ENCODE results near the gene RELN. TPM values are rescaled to one million over a fixed set of nuclear protein-coding genes. Genes with fewer than 3 reads are reported as not detected.

RELN gene
- total RNA-seq, 1 experiment from 2014 or later, result 0.20 TPM

DNA sequence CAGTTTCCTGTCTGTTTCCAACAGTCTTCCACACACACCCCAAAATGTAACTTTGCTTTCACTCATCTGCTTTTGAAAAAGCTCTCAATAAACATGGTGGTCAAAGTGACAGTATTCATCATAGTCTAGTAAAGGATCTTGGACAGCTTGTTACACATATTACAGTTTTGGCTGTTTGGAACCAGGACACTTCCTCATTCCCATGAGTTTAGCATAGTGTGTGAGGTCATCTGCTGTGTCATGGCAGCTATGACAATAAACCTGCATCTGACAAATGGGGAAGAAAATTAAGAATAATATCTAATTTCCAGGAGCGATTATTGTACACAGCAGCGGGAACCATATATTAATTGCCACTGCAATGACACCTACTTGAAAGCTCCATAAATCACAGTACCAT lies 359.1 kb downstream of the RELN start:
- no TSS peak for BruUV-seq (replicated peaks)
- POLR2A ChIA-PET, result no interaction called here
- intact Hi-C loops (cut with micrococcal nuclease), result no loop called here
- Histone ChIP-seq H3K4me1 (ENCODE audit: control insufficient read depth in 1 of 2, insufficient read depth in 2 of 2, low read length in 2 of 2) (no peaks in the 10 kb centered on the region), H3K4me2 (ENCODE audit: low read length) (no peak overlapping the region), H3K36me3 (ENCODE audit: control insufficient read depth in 1 of 2, insufficient read depth in 2 of 2, low read length in 2 of 2) (no peaks in the 10 kb centered on the region), H3K9ac (ENCODE audit: low read length) (no peak overlapping the region), H3K27ac (ENCODE audit: low read depth, low read length) (no peak overlapping the region), H4K20me1 (ENCODE audit: insufficient read depth) (no peaks in the 10 kb centered on the region; the same call in 1 of the 2 replicates), H3K9me3 (ENCODE audit: control insufficient read depth in 1 of 2, insufficient read depth in 1 of 2, low read depth in 1 of 2, low read length in 2 of 2) (no peaks in the 10 kb centered on the region), H3K9me2 (ENCODE audit: insufficient read depth) (no peaks in the 10 kb centered on the region), H2AFZ (ENCODE audit: low read depth, low read length, poor library complexity, severe bottlenecking) (no peak overlapping the region), H3K27me3 (ENCODE audit: insufficient read depth, low read length) (peaks cover 26% of the 10 kb centered on the region), H3K79me2 (ENCODE audit: insufficient read depth, low read length) (no peaks in the 10 kb centered on the region), H3K4me3 (replicated peaks in 1 of 2; ENCODE audit: low read depth in 1 of 2, low read length in 2 of 2) (no peak overlapping the region)
- RAD21 ChIA-PET (ENCODE audit: low non-redundant PET in 1 of 2, low total read pairs in 2 of 2, uncharacterized antibody in 2 of 2, unreplicated experiment in 2 of 2), result no interaction called here
- no peak for TF ChIP-seq ZNF274 (IDR thresholded peaks at IDR 0.05; ENCODE audit: low read depth, low read length)
- TF ChIP-seq CEBPB (IDR thresholded peaks at IDR 0.05; ENCODE audit: low read depth), result no peak
- no peak for TF ChIP-seq MAX (IDR thresholded peaks at IDR 0.05)
- CTCF ChIA-PET, result no interaction called here
- no peak for DNase-seq (ENCODE audit: low read depth, low spot score)
- ATAC-seq, result no peak

DNA sequence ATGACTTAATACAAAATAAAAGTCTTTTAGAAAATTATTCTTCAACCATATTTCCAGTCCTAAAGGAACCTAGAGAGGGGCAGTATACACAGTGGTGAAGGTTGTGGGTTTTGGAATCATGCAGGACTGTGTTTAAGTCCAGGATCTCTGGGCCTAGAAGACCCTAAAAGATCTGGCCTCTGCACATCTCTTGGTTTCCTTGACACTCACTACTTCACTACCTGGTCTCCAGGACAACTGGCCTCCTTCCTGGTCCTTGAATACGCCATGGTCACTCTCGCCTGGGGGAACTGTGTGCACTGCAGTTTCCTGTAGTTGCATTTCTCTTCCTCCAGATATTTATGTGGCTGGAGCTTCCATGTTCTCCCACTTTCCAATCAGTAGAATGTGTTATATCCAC lies 360.7 kb downstream of the RELN start:
- no peaks in the 10 kb centered on the region; the same call in 1 of the 2 replicates for H4K20me1 ChIP-seq (ENCODE audit: insufficient read depth)
- RAD21 ChIA-PET (ENCODE audit: low non-redundant PET in 1 of 2, low total read pairs in 2 of 2, uncharacterized antibody in 2 of 2, unreplicated experiment in 2 of 2), result no interaction called here

More for the DNA sequence above, 360.7 kb downstream of the RELN start:
- ATAC-seq, result no peak
- CTCF ChIA-PET, result no interaction called here
- no peaks in the 10 kb centered on the region for H3K9me2 ChIP-seq (ENCODE audit: insufficient read depth)
- no peak overlapping the region for H3K4me2 ChIP-seq (ENCODE audit: low read length)
- H3K79me2 ChIP-seq (ENCODE audit: insufficient read depth, low read length), result no peaks in the 10 kb centered on the region
- intact Hi-C loops (cut with micrococcal nuclease), result no loop called here
- no peak overlapping the region for H3K27ac ChIP-seq (ENCODE audit: low read depth, low read length)
- H3K27me3 ChIP-seq (ENCODE audit: insufficient read depth, low read length), result peaks cover 26% of the 10 kb centered on the region
- DNase-seq (ENCODE audit: low read depth, low spot score), result no peak
- no peak overlapping the region for H3K4me3 ChIP-seq (replicated peaks in 1 of 2; ENCODE audit: low read depth in 1 of 2, low read length in 2 of 2)
- no peak overlapping the region for H3K9ac ChIP-seq (ENCODE audit: low read length)
- TF ChIP-seq MAX (IDR thresholded peaks at IDR 0.05) (no peak), SP1 (IDR thresholded peaks at IDR 0.05; ENCODE audit: low read depth) (no peak), TCF7L2 (IDR thresholded peaks at IDR 0.05; ENCODE audit: borderline replicate concordance, extremely low read depth, insufficient read depth, insufficient read length) (no peak), ZBTB33 (IDR thresholded peaks at IDR 0.05; ENCODE audit: extremely low read depth, insufficient replicate concordance, low read length) (no peak), ELF1 (IDR thresholded peaks at IDR 0.05; ENCODE audit: borderline replicate concordance, low read depth) (no peak), FOSL1 (IDR thresholded peaks at IDR 0.05; ENCODE audit: low read depth) (no peak), ZNF274 (IDR thresholded peaks at IDR 0.05; ENCODE audit: low read depth, low read length) (no peak), SIN3A (IDR thresholded peaks at IDR 0.05; ENCODE audit: low read depth) (no peak), YY1 (IDR thresholded peaks at IDR 0.05; ENCODE audit: extremely low read depth, insufficient replicate concordance, low read depth, low read length) (no peak)
- POLR2A ChIA-PET, result no interaction called here
- H3K4me1 ChIP-seq (ENCODE audit: control insufficient read depth in 1 of 2, insufficient read depth in 2 of 2, low read length in 2 of 2), result no peaks in the 10 kb centered on the region
- H2AFZ ChIP-seq (ENCODE audit: low read depth, low read length, poor library complexity, severe bottlenecking), result no peak overlapping the region
- BruUV-seq (replicated peaks), result no TSS peak
- H3K9me3 ChIP-seq (ENCODE audit: control insufficient read depth in 1 of 2, insufficient read depth in 1 of 2, low read depth in 1 of 2, low read length in 2 of 2), result no peaks in the 10 kb centered on the region
- H3K36me3 ChIP-seq (ENCODE audit: control insufficient read depth in 1 of 2, insufficient read depth in 2 of 2, low read length in 2 of 2), result no peaks in the 10 kb centered on the region

Data from HCT116 (cell line).